SK-N-SH (cell line): Measurements from ENCODE around the gene CSNK1D.
A peak's percentile ranks its signal among the peaks of the same experiment; 100 is the strongest.

Experiments used
- CTCF ChIP-seq: fragments of 200-600 bp; sonication (generic); IDR thresholded peaks from 2 replicates; pipeline ENCODE4 v1.6.1; 2017; ENCODE audit warnings: antibody characterized with exemption, mild to moderate bottlenecking, moderate library complexity
- ELF1 ChIP-seq: IDR thresholded peaks from 2 replicates; pipeline ENCODE4 v1.4.0; 2012
- EP300 ChIP-seq, 2 experiments: IDR thresholded peaks; 2 replicates each; pipeline versions ENCODE4 v1.4.0 to v1.6.1; 2012; ENCODE audit warnings: borderline replicate concordance in 1 of 2, low read depth in 1 of 2, low read length in 1 of 2
- JUND ChIP-seq: IDR thresholded peaks from 2 replicates; pipeline ENCODE4 v1.4.0; 2012
- MAX ChIP-seq: IDR thresholded peaks from 2 replicates; pipeline ENCODE4 v1.4.0; 2012; ENCODE audit warnings: low read depth
- NRF1 ChIP-seq: IDR thresholded peaks from 2 replicates; pipeline ENCODE4 v1.6.1; 2012; ENCODE audit warnings: low read depth, mild to moderate bottlenecking, low read length
- RXRA ChIP-seq: IDR thresholded peaks from 2 replicates; pipeline ENCODE4 v1.4.0; 2012; ENCODE audit warnings: low read depth, mild to moderate bottlenecking, borderline replicate concordance
- SIN3A ChIP-seq: IDR thresholded peaks from 2 replicates; pipeline ENCODE4 v1.6.1; 2012; ENCODE audit warnings: low read depth, mild to moderate bottlenecking, low read length, moderate library complexity, borderline replicate concordance
- TEAD4 ChIP-seq: IDR thresholded peaks from 2 replicates; pipeline ENCODE4 v1.4.0; 2012; ENCODE audit warnings: mild to moderate bottlenecking, borderline replicate concordance; ENCODE audit not compliant: insufficient read depth
- USF1 ChIP-seq: IDR thresholded peaks from 2 replicates; pipeline ENCODE4 v1.4.0; 2012; ENCODE audit warnings: low read depth, borderline replicate concordance
- ZBTB33 ChIP-seq: IDR thresholded peaks from 2 replicates; pipeline ENCODE4 v1.4.0; 2012; ENCODE audit warnings: low read depth, borderline replicate concordance

GRCh38 chr17:82273327-82274133 lies at the start of gene CSNK1D:
- no peak for TF ChIP-seq CTCF
- no peak for TF ChIP-seq ZBTB33
- TF ChIP-seq RXRA: no peak; the same call in 1 of the 2 replicates
- TF ChIP-seq SIN3A: 0 out of 2 replicates have a peak, but pooled peaks have one; percentile 47
- no peak; the same call in 1 of the 2 replicates for TF ChIP-seq ELF1
- TF ChIP-seq NRF1: peak; percentile 37; the same call in 1 of the 2 replicates
- peak; percentile 85; the same call in 1 of the 2 replicates for TF ChIP-seq MAX
- no peak for TF ChIP-seq USF1
- TF ChIP-seq TEAD4: no peak
- TF ChIP-seq JUND: no peak
- peak in 1 of 2 experiments; percentile 85; a peak in 1 of 4 replicates for TF ChIP-seq EP300 (IDR thresholded peaks at IDR 0.05; ENCODE audit: borderline replicate concordance in 1 of 2, low read depth in 1 of 2, low read length in 1 of 2)
